CD4-positive, alpha-beta T cell (primary cell): ENCODE data around the gene TANGO2. TPM values are rescaled to one million over a fixed set of nuclear protein-coding genes. Genes with fewer than 3 reads are reported as not detected.

Source experiments
- ATAC-seq: fragments of 200-7000 bp; cut with Tn5 transposase; one replicate; pipeline ENCODE4 v1.10.0; 2022; ENCODE audit warnings: mild to moderate bottlenecking; ENCODE audit not compliant: poor library complexity
- CTCF ChIA-PET: fragments of 350-600 bp; sonication (Branson Sonifier 250); formaldehyde crosslinking; loops from one replicate; lab custom pipeline; 2021; ENCODE audit warnings: antibody characterized with exemption, inconsistent platforms; lab: Charles Lee
- POLR2A ChIA-PET: fragments of 350-600 bp; sonication (Branson Sonifier 250); formaldehyde crosslinking; loops from one replicate; lab custom pipeline; 2021; ENCODE audit warnings: antibody characterized with exemption, inconsistent platforms; lab: Charles Lee
- DNase-seq, 14 experiments: peaks; one replicate each; pipeline ENCODE4 v3.0.0-alpha.2; 2013 to 2020; ENCODE audit warnings: mixed read lengths in 2 of 14
- H3K27ac ChIP-seq, 2 donors: one replicate each; pipeline versions ENCODE4 v1.5.1 to v1.7.0; 2013; ENCODE audit warnings: low read length in 2 of 2, low read depth in 1 of 2, mild to moderate bottlenecking in 1 of 2
- H3K27me3 ChIP-seq, 2 experiments: 1 replicate in 1 of 2; 2 replicates in 1 of 2; pipeline versions ENCODE4 v1.6.1 to v1.7.0; 2013; ENCODE audit warnings: low read length in 2 of 2, control low read depth in 1 of 2, mild to moderate bottlenecking in 1 of 2, moderate library complexity in 1 of 2; ENCODE audit not compliant: insufficient read depth in 2 of 2, control insufficient read depth in 1 of 2
- H3K36me3 ChIP-seq: one replicate; pipeline ENCODE4 v1.6.1; 2013; ENCODE audit warnings: low read length, control low read depth; ENCODE audit not compliant: insufficient read depth
- H3K4me1 ChIP-seq: one replicate; pipeline ENCODE4 v1.6.1; 2013; ENCODE audit warnings: low read length, control low read depth; ENCODE audit not compliant: insufficient read depth
- H3K4me3 ChIP-seq: one replicate; pipeline ENCODE4 v1.5.1; 2013; ENCODE audit warnings: mild to moderate bottlenecking, low read length, moderate library complexity
- H3K9me3 ChIP-seq, 2 experiments: 1 replicate in 1 of 2; 2 replicates in 1 of 2; pipeline versions ENCODE4 v1.6.1 to v1.7.0; 2013; ENCODE audit warnings: low read length in 2 of 2, mild to moderate bottlenecking in 2 of 2, control low read depth in 1 of 2, moderate library complexity in 1 of 2; ENCODE audit not compliant: control insufficient read depth in 1 of 2, insufficient read depth in 1 of 2
- H3K27ac Mint-ChIP-seq: one replicate; pipeline ENCODE4 v1.8.0; 2020; ENCODE audit warnings: mixed read lengths
- H3K27me3 Mint-ChIP-seq: one replicate; pipeline ENCODE4 v1.8.0; 2021; ENCODE audit warnings: mixed read lengths
- H3K36me3 Mint-ChIP-seq: one replicate; pipeline ENCODE4 v1.8.0; 2021; ENCODE audit warnings: low read depth, mixed read lengths
- H3K4me1 Mint-ChIP-seq: one replicate; pipeline ENCODE4 v1.8.0; 2021; ENCODE audit warnings: low read depth, mixed read lengths
- H3K4me3 Mint-ChIP-seq: one replicate; pipeline ENCODE4 v1.8.0; 2020; ENCODE audit warnings: mild to moderate bottlenecking, mixed read lengths
- H3K9me3 Mint-ChIP-seq: one replicate; pipeline ENCODE4 v1.8.0; 2020; ENCODE audit warnings: mixed read lengths
- intact Hi-C, 2 experiments: fragments of 100-400 bp; cut with DNase I in 1 of 2; cut with micrococcal nuclease in 1 of 2; formaldehyde crosslinking; loops; one replicate each; pipeline versions ENCODE4 v1.15.1 to v1.9.0; 2023 to 2025; cut with DNase I, micrococcal nuclease
- total RNA-seq, 174 experiments: library from RNA in 2 of 174; stranded (reverse) in 2 of 174; gene quantifications; one replicate each; pipeline ENCODE4 v1.2.3 and lab custom pipeline; 2021 to 2026
- TF ChIP-seq, protein P1 (sequence below): fragments of 200-600 bp; IDR thresholded peaks from one replicate; pipeline ENCODE4 v1.8.0; 2022; ENCODE audit warnings: antibody characterized with exemption, mild to moderate bottlenecking

TANGO2 gene
- total RNA-seq, 2 experiments from 2014 or later = 10.3 to 10.5 TPM

- Histone ChIP-seq H3K27ac (no peak overlapping the region), H3K9me3 (peaks cover 0 to 7% of the 10 kb centered on the region in 2 experiments), H3K36me3 (peaks cover 67% of the 10 kb centered on the region), H3K4me1 (peaks cover 57% of the 10 kb centered on the region), H3K4me3 (no peak overlapping the region), H3K27me3 (peaks cover 0 to 5% of the 10 kb centered on the region in 2 experiments)
- no peaks in the 10 kb centered on the region for H3K27me3 Mint-ChIP-seq
- POLR2A ChIA-PET = no interaction called here
- CTCF ChIA-PET = no interaction called here
- no peak overlapping the region for H3K4me3 Mint-ChIP-seq
- peaks cover 30% of the 10 kb centered on the region for H3K4me1 Mint-ChIP-seq
- H3K9me3 Mint-ChIP-seq = no peaks in the 10 kb centered on the region
- intact Hi-C loops = loop anchor here in 1 of 2 experiments (5.0 to 10.0 kb wide), 3 partner anchors 141 to 281 kb away; partner anchors contain the start of genes GNB1L, RTL10 and ZNF74
- H3K27ac Mint-ChIP-seq = peak overlapping the region; percentile 71
- TF ChIP-seq, protein P1, sequence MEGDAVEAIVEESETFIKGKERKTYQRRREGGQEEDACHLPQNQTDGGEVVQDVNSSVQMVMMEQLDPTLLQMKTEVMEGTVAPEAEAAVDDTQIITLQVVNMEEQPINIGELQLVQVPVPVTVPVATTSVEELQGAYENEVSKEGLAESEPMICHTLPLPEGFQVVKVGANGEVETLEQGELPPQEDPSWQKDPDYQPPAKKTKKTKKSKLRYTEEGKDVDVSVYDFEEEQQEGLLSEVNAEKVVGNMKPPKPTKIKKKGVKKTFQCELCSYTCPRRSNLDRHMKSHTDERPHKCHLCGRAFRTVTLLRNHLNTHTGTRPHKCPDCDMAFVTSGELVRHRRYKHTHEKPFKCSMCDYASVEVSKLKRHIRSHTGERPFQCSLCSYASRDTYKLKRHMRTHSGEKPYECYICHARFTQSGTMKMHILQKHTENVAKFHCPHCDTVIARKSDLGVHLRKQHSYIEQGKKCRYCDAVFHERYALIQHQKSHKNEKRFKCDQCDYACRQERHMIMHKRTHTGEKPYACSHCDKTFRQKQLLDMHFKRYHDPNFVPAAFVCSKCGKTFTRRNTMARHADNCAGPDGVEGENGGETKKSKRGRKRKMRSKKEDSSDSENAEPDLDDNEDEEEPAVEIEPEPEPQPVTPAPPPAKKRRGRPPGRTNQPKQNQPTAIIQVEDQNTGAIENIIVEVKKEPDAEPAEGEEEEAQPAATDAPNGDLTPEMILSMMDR = no peak
- no peak for DNase-seq
- ATAC-seq = no peak
- H3K36me3 Mint-ChIP-seq = peaks cover 64% of the 10 kb centered on the region
Observed at GRCh38 chr22:20113551-20114310, 92.8 kb downstream of the TANGO2 start.

DNA sequence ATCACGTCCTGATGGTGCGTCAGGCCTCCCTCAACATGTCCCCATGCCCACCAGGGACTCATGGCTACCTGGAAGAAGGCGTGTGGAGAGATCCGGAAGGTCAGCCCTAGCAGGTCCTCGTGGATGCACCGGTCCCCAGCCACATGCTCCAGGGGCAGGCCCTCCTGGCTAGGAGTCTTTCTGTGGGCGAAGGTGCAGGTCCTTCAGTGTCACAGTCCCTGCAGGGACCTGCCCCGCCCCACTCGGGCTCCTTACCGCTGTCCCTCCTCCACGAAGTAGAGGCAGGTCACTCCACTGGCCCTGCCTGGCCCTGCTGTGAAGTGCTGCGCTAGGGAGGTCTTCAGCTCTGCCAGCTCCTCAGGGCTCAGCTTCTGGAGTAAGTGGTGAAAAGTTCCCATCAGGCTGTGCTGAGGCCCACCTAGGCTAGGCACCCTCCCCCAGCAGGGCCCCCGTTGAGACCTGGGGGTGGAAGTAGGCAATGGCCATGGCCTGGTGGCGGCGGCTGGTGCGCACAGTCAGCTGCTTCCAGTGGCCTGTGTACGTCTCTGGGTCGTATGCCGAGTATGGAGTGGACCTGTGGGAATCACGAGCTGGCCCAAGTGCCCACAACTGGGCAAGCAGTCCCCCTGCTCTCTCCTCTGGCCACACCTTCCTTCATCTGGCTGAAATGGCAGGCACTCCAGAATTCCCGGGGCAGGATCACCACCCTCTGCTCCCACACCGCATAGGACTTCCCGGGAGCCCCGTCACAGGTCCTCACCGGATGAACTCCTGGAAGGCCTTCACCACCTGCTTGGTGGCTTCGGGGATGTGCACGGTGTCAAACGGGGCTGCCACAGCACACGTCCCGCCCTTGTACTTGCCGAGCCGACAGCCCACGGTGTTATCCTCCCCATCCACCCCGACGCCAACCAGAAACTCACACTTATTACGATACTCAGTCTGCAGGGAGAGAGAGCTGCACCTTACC lies 93.9 kb downstream of the TANGO2 start:
- ATAC-seq (no peak), DNase-seq (no peak)
- CTCF ChIA-PET = no interaction called here
- H3K9me3 ChIP-seq = peaks cover 0 to 7% of the 10 kb centered on the region in 2 experiments
- no peaks in the 10 kb centered on the region for H3K9me3 Mint-ChIP-seq
- peak overlapping the region; percentile 70 for H3K4me3 Mint-ChIP-seq
- H3K27ac ChIP-seq = peak overlapping the region in 1 of 2 donors; percentile 75
- peaks cover 68% of the 10 kb centered on the region for H3K36me3 Mint-ChIP-seq
- no peaks in the 10 kb centered on the region for H3K27me3 Mint-ChIP-seq
- H3K27me3 ChIP-seq = peaks cover 0 to 5% of the 10 kb centered on the region in 2 experiments
- peaks cover 33% of the 10 kb centered on the region for H3K4me1 Mint-ChIP-seq
- H3K4me3 ChIP-seq = no peak overlapping the region
- H3K4me1 ChIP-seq = peaks cover 67% of the 10 kb centered on the region
- POLR2A ChIA-PET = no interaction called here
- peak overlapping the region; percentile 71 for H3K27ac Mint-ChIP-seq
- intact Hi-C loops = loop anchor here in 1 of 2 experiments (5.0 to 10.0 kb wide), 7 partner anchors 142 to 992 kb away; partner anchors contain the start of genes DGCR2, GNB1L, MED15 and RTL10
- H3K36me3 ChIP-seq = peaks cover 67% of the 10 kb centered on the region
- TF ChIP-seq, protein P1 = no peak
